OCI-M1 (cell line): ENCODE results near the gene PARD3.
A peak's percentile ranks its signal among the peaks of the same experiment; 100 is the strongest.
"Not testable (repeated sequence)": the region's sequence is repeated elsewhere in the genome, so short reads cannot be mapped to it uniquely, and the experiment has no call there.

Source experiments
- DNase-seq: peaks from one replicate; lab custom pipeline; 2025; lab: John Stamatoyannopoulos, UW

PARD3 gene

GRCh38 chr10:34378297-34378696 is 436.8 kb downstream of the PARD3 start:
- DNase-seq, result no peak

GRCh38 chr10:34377833-34378232 is 437.3 kb downstream of the PARD3 start:
- DNase-seq, result no peak

DNA sequence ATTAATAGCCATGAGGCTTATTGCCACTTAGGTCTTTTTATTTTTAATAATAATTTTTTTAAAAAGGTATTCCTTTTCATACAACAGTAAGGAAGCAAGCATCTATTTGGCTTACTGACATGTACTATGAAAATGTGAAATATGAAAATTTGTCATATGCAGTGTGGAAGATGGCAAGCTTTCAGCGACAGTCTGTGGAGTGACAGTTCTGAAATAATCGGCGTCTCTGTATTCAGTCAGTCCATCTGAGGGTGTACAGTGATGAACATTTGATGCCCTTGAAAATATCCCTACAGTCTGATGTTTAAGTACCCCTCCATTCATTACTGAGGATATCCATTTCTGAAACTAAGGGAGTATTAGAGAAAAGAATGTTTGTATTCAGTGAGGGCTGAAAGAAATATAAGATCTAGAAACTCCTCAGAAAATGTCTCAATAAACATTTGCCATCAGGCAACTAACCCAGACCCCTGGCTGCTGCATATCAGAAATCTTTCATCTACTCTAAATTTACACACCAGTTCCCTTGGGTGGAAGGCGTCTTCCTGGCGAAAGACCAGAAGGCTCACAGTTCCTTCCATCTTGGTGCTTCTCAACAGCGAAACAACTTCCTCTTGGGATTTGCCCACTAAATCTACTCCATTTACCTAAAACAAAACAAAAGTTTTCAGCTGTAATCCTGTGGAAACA is 440.6 kb downstream of the PARD3 start:
- DNase-seq, result peak; percentile 45

DNA sequence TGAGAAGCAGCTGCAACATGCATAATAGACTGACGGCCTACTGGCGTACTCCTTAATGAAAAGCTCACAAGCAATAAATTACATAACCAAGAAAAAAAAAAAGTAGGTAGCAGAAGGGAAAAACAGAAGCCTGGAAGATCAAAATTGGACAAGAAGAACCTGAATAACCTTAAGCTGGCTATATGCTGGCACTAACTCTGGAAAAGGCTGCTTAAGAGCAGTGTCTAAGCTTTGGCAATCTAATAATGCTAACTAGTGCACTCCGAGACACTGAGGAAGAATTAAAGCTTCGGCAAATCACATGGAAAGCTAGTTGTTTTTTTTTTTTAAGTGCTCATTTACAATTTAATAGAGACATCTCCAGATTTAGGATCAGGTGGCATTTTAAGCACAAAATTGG is 441.9 kb downstream of the PARD3 start:
- DNase-seq, result no peak

- DNase-seq, result no peak
Measured at GRCh38 chr10:34372509-34372908, 442.6 kb downstream of the PARD3 start.

DNA sequence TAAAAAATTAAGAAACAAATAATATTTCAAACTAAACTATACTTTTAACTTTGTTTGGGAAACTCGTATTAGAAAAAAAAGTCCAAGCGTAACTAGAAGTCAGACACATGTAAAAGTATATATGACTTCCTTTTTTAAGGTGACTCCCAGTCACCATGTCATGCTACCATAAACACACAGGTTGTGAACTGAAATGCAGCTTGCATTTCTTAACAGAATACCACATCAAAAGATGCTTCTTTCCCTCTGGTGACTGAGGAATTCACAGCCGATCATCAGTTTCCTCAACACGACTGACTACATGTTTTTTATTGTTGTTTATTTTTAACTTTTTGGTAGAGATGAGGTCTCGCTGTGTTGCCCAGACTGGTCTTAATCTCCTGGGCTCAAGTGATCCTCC is 445.0 kb downstream of the PARD3 start:
- DNase-seq, result no peak

GRCh38 chr10:34369120-34369519 is 446.0 kb downstream of the PARD3 start:
- DNase-seq, result no peak

DNA sequence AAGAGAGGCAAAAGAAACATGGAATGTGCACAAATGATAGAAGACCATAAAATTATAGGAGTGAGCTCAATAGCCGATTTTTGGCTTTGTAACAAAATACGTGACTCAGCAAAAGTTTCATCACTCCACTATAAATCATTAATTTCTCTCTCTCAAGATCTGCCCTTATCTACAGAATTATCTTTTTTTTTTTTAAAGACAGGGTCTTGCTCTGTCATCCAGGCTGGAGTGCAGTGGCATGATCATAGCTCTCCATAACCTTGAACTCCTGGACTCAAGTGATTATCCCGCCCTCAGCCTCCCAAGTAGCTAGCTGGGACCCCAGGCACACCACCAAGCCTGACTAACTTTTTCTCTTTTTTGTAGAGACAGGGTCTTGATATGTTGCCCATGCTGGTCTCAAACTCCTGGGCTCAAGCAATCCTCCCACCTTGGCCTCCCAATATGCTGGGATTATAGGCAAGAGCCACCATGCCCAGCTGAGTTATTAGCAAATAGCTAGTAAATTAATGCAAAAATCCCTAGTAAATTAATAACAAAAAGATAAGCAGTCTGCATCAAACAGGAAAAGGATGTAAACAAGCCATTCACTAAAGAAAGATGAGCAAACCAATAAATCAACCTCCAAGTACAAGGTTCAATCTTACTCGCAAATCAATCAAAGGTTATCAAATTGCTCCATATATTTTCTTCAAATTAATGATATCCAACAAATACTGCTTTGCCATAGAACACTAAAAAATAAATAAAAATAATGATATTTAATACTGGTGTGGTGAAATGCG is 450.7 kb downstream of the PARD3 start:
- no peak for DNase-seq

DNA sequence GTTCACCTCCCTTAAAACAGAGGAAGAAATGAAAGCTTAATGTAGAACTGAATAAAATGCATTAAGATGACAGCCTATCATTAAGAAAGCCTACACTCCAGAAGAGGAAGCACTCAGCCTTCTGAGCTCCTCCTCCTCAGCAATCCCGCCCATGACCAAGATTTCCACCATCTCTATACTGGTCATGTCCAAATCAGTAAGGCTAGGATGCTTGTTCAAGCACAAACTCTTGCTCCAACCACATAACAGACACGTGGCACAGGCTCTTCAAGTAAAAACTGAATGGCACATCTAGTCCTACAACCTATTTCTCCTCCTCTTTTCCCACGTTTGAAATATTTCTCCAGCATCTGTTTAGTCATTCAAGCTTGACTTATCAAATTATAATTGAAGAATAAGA is 454.1 kb downstream of the PARD3 start:
- peak; percentile 3 for DNase-seq

GRCh38 chr10:34359435-34359813 is 455.7 kb downstream of the PARD3 start:
- no peak for DNase-seq

DNA sequence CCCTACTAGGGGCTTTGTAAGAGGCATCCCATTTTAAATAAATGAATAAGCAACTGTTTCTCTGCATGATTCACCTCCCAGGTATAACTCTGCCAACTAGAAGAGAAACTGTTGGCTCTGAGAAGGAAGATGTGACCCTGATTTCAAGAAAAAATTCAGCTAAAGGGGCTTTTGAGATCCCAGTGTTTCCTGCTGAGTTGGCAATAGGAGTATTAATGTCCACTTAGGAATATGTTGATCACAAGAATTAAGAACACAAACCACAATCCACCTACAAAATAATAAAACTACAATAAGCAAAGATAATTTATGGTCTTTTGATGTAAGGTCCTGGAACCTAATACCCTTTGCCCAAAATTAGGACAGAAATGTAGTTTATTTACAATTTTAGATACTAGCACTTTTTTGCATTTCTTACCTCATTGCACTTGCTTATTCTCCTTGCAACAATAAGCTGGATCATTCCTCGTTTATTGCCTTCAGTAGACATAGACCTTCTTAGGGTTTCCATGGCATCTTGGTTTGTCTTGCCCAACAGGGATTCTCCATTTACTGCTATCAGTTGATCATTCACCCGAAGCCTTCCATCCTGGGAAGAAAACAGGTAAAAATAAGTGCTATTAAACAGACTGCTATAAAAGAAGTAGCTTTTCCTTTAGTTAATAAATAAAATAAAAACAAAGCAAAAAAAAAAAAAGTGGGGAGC is 456.2 kb downstream of the PARD3 start:
- no peak for DNase-seq

DNA sequence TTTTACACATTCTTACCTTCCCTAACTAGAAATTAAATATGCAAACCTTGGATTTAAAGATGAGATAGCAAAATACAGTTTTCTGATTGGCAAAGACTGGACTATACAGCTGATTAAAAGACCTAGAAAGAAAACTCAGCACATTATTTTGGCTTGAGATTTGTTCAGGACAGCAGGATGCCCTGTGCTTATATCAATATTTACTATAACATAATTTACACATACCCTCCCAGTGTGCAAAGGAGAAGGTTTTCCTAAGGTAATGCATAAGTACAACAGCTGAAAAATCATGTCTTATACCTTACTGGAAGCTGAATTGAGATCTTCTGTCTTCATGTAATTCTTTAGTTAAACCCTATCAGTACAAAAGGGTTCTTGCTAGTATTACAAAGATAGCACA is 458.6 kb downstream of the PARD3 start:
- no peak for DNase-seq

DNA sequence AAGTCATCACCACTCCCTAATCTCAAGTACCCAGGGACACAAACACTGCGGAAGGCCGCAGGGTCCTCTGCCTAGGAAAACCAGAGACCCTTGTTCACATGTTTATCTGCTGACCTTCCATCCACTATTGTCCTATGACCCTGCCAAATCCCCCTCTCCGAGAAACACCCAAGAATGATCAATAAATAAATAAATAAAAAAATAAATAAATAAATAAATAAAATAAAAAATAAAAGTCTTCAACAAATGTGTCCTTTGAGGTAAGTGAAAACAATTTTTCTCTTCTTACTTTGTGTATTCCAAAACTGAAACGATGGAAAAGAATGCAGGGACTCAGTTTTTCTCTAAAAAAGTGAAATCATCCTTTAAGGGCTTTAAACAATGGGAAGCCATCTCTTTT is 461.6 kb downstream of the PARD3 start:
- not testable (repeated sequence) for DNase-seq

DNA sequence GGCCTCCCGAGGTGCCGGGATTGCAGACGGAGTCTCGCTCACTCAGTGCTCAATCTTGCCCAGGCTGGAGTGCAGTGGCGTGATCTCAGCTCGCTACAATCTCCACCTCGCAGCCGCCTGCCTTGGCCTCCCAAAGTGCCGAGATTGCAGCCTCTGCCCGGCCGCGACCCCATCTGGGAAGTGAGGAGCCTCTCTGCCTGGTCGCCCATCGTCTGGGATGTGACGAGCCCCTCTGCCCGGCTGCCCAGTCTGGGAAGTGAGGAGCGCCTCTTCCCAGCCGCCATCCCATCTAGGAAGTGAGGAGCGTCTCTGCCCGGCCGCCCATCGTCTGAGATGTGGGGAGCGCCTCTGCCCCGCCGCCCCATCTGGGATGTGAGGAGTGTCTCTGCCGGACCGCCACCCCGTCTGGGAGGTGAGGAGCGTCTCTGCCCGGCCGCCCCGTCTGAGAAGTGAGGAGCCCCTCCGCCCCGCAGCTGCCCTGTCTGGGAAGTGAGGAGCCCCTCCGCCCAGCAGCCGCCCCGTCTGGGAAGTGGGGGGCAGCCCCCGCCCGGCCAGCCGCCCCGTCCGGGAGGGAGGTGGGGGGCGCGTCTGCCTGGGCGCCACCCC is 462.4 kb downstream of the PARD3 start:
- DNase-seq, result not testable (repeated sequence)

DNA sequence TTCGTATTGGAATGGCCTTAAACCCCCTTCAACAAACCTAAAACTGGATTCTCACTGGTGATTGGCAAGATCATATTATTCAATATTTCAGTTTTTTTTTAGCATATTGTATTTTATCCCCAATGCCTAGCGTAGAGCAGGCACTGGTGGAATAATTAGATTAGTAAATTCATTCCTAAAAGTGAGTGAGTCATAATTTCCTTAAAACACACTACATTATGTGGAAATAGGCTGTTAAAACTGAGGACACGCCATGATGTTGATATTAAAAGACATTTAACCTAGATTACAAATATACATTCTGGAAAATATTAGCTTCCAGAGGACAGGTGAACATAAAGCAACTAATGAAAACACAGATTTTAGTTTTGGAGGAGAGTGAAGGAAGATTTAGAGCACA is 463.9 kb downstream of the PARD3 start:
- DNase-seq, result no peak

- DNase-seq, result no peak
Measured at GRCh38 chr10:34348917-34349485, 466.1 kb downstream of the PARD3 start.

- DNase-seq, result no peak
Measured at GRCh38 chr10:34348021-34348420, 467.1 kb downstream of the PARD3 start.

DNA sequence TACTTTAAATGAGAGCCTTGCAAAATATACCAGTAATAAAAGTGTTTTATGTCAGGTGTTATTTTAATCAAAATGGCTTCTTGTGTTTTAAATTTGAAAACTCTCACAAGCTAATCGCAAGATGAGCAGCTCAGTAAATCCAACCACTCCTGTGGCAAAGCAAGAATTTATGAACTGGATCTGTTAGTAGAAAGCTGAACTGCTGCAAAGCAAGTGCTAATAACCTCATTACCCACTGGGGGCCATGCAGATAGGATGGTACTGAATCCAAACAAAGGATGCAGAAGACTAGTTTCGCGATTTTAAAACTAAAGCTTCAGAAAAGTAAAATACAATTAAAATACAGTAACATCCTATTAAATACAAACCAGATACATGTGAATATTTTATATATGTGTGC is 468.0 kb downstream of the PARD3 start:
- no peak for DNase-seq

- DNase-seq, result no peak
Measured at GRCh38 chr10:34346516-34347100, 468.5 kb downstream of the PARD3 start.

DNA sequence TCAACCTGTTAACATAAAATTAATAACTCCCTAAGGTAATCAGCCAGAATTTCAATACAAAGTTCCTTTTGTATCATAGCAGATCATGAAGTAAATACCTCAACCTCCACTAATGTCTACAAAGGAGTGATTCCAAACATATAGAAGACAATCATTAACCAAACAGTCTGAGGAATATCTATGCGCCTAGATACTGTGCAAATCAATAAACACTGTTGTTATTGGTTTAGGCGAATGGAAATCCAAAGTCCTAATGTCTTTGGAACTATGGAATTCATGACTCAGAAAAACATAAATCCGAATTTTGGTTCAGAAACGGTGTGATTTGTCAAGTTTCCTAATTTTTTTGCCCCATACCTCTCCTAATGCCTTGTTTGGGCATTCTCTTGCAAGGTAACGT is 469.7 kb downstream of the PARD3 start:
- DNase-seq, result no peak

GRCh38 chr10:34343764-34344163 is 471.3 kb downstream of the PARD3 start:
- DNase-seq, result no peak

GRCh38 chr10:34341473-34341872 is 473.6 kb downstream of the PARD3 start:
- DNase-seq, result no peak
